Effector memory CD8-positive, alpha-beta T cell (primary cell): ENCODE measurements around the gene PKIB.
"Not testable (repeated sequence)": the region's sequence is repeated elsewhere in the genome, so short reads cannot be mapped to it uniquely, and the experiment has no call there.

Experiments used
- ATAC-seq: fragments of 150-1000 bp; cut with Tn5 transposase; replicated peaks from 2 replicates; pipeline ENCODE4 v1.10.0; 2021; ENCODE audit warnings: mild to moderate bottlenecking, moderate library complexity
- DNase-seq, 3 experiments: peaks; one replicate each; pipeline ENCODE4 v3.0.0; 2021
- H3K27ac Mint-ChIP-seq, 2 donors: one replicate each; pipeline ENCODE4 v1.8.0; 2022; ENCODE audit warnings: mild to moderate bottlenecking in 2 of 2, mixed read lengths in 2 of 2, moderate library complexity in 2 of 2
- H3K27me3 Mint-ChIP-seq, 2 donors: one replicate each; pipeline ENCODE4 v1.8.0; 2022; ENCODE audit warnings: mixed read lengths in 2 of 2
- H3K36me3 Mint-ChIP-seq: one replicate; pipeline ENCODE4 v1.8.0; 2022; ENCODE audit warnings: mild to moderate bottlenecking, moderate library complexity, mixed read lengths; ENCODE audit not compliant: insufficient read depth
- H3K4me1 Mint-ChIP-seq, 2 donors: one replicate each; pipeline ENCODE4 v1.8.0; 2022; ENCODE audit warnings: low read depth in 2 of 2, mixed read lengths in 2 of 2
- H3K4me3 Mint-ChIP-seq, 2 donors: one replicate each; pipeline ENCODE4 v1.8.0; 2022; ENCODE audit warnings: mild to moderate bottlenecking in 2 of 2, mixed read lengths in 2 of 2, moderate library complexity in 2 of 2
- H3K9me3 Mint-ChIP-seq, 2 donors: one replicate each; pipeline ENCODE4 v1.8.0; 2022; ENCODE audit warnings: mixed read lengths in 2 of 2

PKIB gene

GRCh38 chr6:122628714-122629113, 18.5 kb downstream of the PKIB start:
- Mint-ChIP-seq H3K4me3 (no peak overlapping the region), H3K27me3 (no peaks in the 10 kb centered on the region), H3K4me1 (no peaks in the 10 kb centered on the region), H3K36me3 (no peaks in the 10 kb centered on the region), H3K9me3 (peaks cover 0 to 2% of the 10 kb centered on the region in 2 donors), H3K27ac (no peak overlapping the region)
- DNase-seq (no peak), ATAC-seq (no peak)

- H3K4me1 Mint-ChIP-seq, result no peaks in the 10 kb centered on the region
- H3K4me3 Mint-ChIP-seq, result no peak overlapping the region
- ATAC-seq, result no peak
- H3K9me3 Mint-ChIP-seq, result peaks cover 0 to 2% of the 10 kb centered on the region in 2 donors
- H3K27ac Mint-ChIP-seq, result no peak overlapping the region
- H3K36me3 Mint-ChIP-seq, result no peaks in the 10 kb centered on the region
- H3K27me3 Mint-ChIP-seq, result no peaks in the 10 kb centered on the region
- DNase-seq, result no peak
Observed at GRCh38 chr6:122631571-122632249, 21.5 kb downstream of the PKIB start.

DNA sequence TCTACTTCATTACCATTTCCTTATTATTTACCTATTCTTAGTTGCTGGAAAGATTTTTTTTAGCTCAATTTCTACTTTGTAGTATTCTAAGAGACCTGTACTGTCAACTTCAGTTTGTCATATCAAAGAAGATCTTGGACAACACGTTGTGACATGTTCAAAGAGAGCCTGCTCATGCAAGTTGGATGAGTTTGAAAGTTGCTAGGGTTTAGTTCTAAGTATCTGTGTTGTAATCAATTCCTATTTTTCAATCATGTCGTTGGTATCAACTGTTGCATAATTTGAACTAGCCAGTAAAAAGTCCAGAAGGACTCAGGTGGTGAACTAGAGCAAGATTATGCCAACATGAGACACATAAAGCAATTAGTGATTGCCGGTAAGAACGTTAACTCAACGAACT, 30.2 kb downstream of the PKIB start:
- H3K27ac Mint-ChIP-seq, result no peak overlapping the region
- DNase-seq (no peak), ATAC-seq (no peak)
- no peaks in the 10 kb centered on the region for H3K9me3 Mint-ChIP-seq
- H3K36me3 Mint-ChIP-seq, result no peaks in the 10 kb centered on the region
- H3K27me3 Mint-ChIP-seq, result peaks cover 0 to 5% of the 10 kb centered on the region in 2 donors
- H3K4me1 Mint-ChIP-seq, result no peaks in the 10 kb centered on the region
- H3K4me3 Mint-ChIP-seq, result no peak overlapping the region

DNA sequence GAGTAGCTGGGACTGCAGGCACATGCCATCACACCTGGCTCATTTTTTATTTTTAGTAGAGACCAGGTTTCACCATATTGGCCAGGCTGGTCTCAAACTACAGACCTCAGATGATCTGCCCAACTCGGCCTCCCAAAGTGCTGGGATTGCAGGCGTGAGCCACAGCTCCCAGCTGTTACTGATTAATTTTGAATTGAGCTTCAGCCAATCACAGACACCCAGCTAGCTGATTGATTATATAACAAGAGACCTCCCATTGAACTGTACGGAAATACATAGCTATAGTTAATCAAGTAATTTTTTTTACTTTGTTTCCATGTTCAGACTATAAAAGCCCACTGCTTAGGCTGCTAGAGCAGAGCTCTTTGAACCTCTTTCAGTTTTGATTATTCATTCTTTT, 31.6 kb downstream of the PKIB start:
- H3K4me3 Mint-ChIP-seq, result no peak overlapping the region
- no peaks in the 10 kb centered on the region for H3K9me3 Mint-ChIP-seq
- peaks cover 0 to 9% of the 10 kb centered on the region in 2 donors for H3K27me3 Mint-ChIP-seq
- no peak for DNase-seq
- no peak for ATAC-seq
- H3K4me1 Mint-ChIP-seq, result no peaks in the 10 kb centered on the region
- H3K27ac Mint-ChIP-seq, result no peak overlapping the region
- no peaks in the 10 kb centered on the region for H3K36me3 Mint-ChIP-seq

- not testable (repeated sequence) for ATAC-seq, H3K27me3 Mint-ChIP-seq, DNase-seq, H3K27ac Mint-ChIP-seq, H3K4me3 Mint-ChIP-seq, H3K36me3 Mint-ChIP-seq, H3K4me1 Mint-ChIP-seq, H3K9me3 Mint-ChIP-seq
Observed at GRCh38 chr6:122642604-122643003, 32.4 kb downstream of the PKIB start.

DNA sequence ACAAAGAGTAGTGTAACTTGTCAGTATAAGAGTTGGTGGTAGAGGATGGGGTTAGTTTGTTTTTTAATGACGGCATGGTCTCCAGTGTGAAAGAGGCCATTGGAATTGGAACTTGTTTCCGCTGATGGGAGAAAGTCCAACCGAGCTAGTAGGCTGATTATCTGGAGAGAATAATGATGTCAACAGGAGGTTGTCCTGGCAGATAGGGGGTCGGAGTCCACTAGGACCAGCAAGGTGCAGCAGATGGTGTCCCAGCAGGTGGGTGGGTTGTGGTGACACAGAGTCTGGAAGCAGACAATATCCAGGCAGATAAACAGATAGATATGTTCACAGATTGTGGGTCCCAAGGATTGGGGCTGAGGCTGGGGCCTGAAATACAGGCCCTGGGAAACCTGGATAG, 35.1 kb downstream of the PKIB start:
- no peak for ATAC-seq
- Mint-ChIP-seq H3K9me3 (peaks cover 0 to 2% of the 10 kb centered on the region in 2 donors), H3K27ac (no peak overlapping the region), H3K27me3 (peaks cover 0 to 9% of the 10 kb centered on the region in 2 donors), H3K36me3 (no peaks in the 10 kb centered on the region), H3K4me3 (no peak overlapping the region), H3K4me1 (no peaks in the 10 kb centered on the region)
- no peak for DNase-seq

DNA sequence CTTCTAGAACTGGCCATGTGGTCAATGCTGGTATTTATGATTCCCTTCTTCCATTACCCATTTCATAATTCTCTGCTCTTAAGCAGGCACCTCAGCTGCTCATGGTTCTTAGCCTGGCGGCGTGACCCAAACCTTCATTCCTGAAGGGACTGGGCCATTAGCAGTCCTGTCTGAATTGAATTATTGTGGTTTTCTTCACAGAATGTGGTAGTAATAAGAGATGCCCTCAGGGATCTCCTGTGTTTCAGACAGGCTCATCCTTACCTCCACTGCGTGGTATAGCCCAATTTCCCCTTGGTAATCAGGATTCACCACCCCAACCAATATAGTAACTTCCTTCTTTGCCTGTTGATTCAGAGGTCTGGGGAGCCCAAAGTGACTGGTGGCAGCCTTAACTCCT, 37.6 kb downstream of the PKIB start:
- H3K4me1 Mint-ChIP-seq, result no peaks in the 10 kb centered on the region
- H3K27me3 Mint-ChIP-seq, result peaks cover 0 to 9% of the 10 kb centered on the region in 2 donors
- no peak overlapping the region for H3K27ac Mint-ChIP-seq
- no peak for ATAC-seq
- no peak for DNase-seq
- H3K4me3 Mint-ChIP-seq, result no peak overlapping the region
- peaks cover 0 to 2% of the 10 kb centered on the region in 2 donors for H3K9me3 Mint-ChIP-seq
- H3K36me3 Mint-ChIP-seq, result no peaks in the 10 kb centered on the region

DNA sequence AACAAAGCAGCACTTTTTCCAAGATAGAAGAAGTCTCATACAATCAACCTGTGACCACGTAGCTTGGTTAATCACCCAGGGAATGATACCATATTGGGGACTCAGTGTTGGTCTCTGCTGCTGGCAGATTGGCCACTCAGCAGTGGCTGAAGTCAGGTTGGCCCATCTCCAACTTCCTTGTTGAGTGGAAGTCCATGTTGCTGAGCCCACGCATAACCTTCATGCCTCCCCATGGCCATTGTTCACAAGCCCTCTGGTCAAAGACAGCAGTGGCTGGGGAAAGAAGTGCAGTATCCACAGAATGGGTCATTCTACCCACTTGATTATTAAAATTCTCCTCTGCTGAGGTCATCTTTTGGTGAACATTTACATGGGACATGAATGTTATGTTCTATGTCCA, 38.5 kb downstream of the PKIB start:
- H3K36me3 Mint-ChIP-seq, result no peaks in the 10 kb centered on the region
- H3K4me1 Mint-ChIP-seq, result no peaks in the 10 kb centered on the region
- no peak overlapping the region for H3K27ac Mint-ChIP-seq
- H3K9me3 Mint-ChIP-seq, result peaks cover 0 to 2% of the 10 kb centered on the region in 2 donors
- ATAC-seq (no peak), DNase-seq (no peak)
- peaks cover 0 to 9% of the 10 kb centered on the region in 2 donors for H3K27me3 Mint-ChIP-seq
- H3K4me3 Mint-ChIP-seq, result no peak overlapping the region

DNA sequence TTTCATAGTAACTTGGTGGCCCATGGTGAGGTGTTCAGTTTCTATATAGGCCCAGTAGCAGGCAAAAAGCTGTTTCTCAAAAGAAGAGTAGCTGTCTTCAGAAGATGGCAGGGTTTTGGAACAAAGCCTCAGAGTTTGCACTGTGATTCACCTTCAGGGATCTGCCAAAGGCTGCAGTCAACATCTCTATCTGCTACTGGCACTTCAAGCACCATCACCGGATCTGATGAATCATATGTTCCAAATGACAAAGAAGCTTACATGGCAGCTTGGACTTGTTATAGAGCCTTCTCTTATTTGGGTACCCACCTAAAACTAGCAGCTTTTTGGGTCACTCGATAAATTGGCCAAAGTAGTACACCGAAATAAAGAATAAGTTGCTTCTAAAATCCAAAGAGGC, 39.5 kb downstream of the PKIB start:
- no peaks in the 10 kb centered on the region for H3K36me3 Mint-ChIP-seq
- H3K4me3 Mint-ChIP-seq, result no peak overlapping the region
- H3K27ac Mint-ChIP-seq, result no peak overlapping the region
- H3K9me3 Mint-ChIP-seq, result peaks cover 0 to 2% of the 10 kb centered on the region in 2 donors
- no peaks in the 10 kb centered on the region for H3K4me1 Mint-ChIP-seq
- no peak for DNase-seq
- no peak for ATAC-seq
- H3K27me3 Mint-ChIP-seq, result peaks cover 0 to 9% of the 10 kb centered on the region in 2 donors

DNA sequence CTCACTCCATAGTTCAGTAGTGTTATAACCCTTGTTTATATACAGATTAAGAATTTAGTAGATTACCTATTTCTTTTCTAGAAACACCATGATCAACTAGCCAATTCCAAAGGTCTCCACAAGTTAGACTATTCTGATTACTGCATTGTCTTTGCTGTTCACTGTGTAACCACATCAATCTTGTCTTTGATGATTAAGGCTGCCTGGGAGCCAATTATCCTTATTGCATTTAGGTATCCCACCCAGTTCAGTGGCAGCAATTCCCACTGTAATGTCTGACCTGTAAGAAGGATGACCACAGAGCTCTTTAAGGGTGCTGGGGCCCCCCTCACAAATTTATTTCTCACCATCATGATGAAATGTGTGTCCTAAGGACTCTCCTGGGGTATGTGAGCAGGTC, 40.2 kb downstream of the PKIB start:
- ATAC-seq (no peak), DNase-seq (no peak)
- Mint-ChIP-seq H3K4me3 (no peak overlapping the region), H3K9me3 (peaks cover 0 to 2% of the 10 kb centered on the region in 2 donors), H3K27ac (no peak overlapping the region), H3K27me3 (peaks cover 0 to 3% of the 10 kb centered on the region in 2 donors), H3K4me1 (no peaks in the 10 kb centered on the region), H3K36me3 (no peaks in the 10 kb centered on the region)

DNA sequence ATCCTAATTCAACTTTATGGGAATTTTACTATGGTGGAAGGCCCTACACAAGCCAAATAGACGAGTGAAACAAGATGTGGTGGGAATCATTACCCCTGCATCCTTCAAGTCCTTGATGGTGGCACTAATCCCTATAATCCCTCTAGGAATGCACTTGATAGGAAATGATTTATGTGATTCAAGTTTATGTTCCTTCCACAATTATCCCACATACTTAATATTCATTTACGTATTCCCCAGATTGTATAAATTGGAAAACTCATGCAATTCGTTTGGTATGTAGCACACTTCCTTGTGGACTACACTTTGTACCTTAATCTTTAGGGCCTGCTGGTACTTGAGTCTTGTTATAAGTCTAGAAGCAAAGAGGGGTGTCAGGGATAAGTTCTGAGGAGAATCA, 40.8 kb downstream of the PKIB start:
- H3K27ac Mint-ChIP-seq, result no peak overlapping the region
- H3K36me3 Mint-ChIP-seq, result no peaks in the 10 kb centered on the region
- DNase-seq, result no peak
- H3K27me3 Mint-ChIP-seq, result no peaks in the 10 kb centered on the region
- no peak overlapping the region for H3K4me3 Mint-ChIP-seq
- H3K9me3 Mint-ChIP-seq, result peaks cover 0 to 2% of the 10 kb centered on the region in 2 donors
- no peaks in the 10 kb centered on the region for H3K4me1 Mint-ChIP-seq
- ATAC-seq, result no peak

DNA sequence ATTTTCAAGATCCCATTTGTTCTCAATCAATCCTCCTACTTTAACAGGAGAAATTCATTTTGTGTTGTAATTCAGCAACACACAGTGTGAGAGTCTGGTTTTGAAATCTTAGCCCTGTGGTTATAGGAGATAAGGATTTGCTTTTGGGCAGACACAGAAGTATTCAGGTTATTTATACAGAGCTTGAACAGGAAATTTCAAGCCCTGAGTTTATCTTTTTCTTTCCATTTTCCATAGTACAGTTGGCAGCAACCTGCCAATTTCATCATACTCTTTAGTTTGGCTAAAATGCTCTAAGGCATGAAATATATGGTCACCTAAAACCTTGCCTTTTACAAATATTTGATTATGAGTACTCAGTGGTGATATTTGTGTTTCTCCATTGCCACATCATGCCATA, 41.4 kb downstream of the PKIB start:
- Mint-ChIP-seq H3K27ac (no peak overlapping the region), H3K36me3 (no peaks in the 10 kb centered on the region), H3K4me1 (no peaks in the 10 kb centered on the region), H3K9me3 (peaks cover 0 to 2% of the 10 kb centered on the region in 2 donors), H3K27me3 (no peaks in the 10 kb centered on the region), H3K4me3 (no peak overlapping the region)
- no peak for ATAC-seq
- DNase-seq, result no peak

DNA sequence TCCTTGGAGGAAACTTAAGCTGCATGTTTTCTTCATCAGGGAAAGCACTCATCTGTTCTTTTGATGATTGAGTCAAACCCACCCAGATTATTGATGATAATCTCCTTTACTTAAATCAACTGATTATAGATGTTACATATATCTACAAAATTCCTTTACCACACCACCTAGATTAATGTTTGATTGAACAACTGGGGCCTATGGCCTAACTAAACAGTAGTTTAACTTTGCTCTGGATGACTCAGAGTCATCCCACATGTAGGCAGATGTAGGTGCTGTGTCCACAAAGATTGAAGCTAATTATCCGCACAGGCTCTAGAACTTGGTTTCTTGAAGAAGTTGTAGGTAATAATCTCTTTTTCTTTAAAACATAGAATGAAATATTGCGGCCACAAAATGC, 42.2 kb downstream of the PKIB start:
- no peak for DNase-seq
- no peaks in the 10 kb centered on the region for H3K36me3 Mint-ChIP-seq

GRCh38 chr6:122653094-122653493, 42.9 kb downstream of the PKIB start:
- no peak overlapping the region for H3K4me3 Mint-ChIP-seq
- no peaks in the 10 kb centered on the region for H3K4me1 Mint-ChIP-seq
- H3K27ac Mint-ChIP-seq, result no peak overlapping the region
- H3K36me3 Mint-ChIP-seq, result no peaks in the 10 kb centered on the region
- peaks cover 0 to 2% of the 10 kb centered on the region in 2 donors for H3K9me3 Mint-ChIP-seq
- ATAC-seq (no peak), DNase-seq (no peak)
- H3K27me3 Mint-ChIP-seq, result no peaks in the 10 kb centered on the region

More for the DNA sequence above, 42.2 kb downstream of the PKIB start:
- no peaks in the 10 kb centered on the region for H3K4me1 Mint-ChIP-seq
- peaks cover 0 to 2% of the 10 kb centered on the region in 2 donors for H3K9me3 Mint-ChIP-seq
- no peak overlapping the region for H3K4me3 Mint-ChIP-seq
- H3K27me3 Mint-ChIP-seq, result no peaks in the 10 kb centered on the region
- ATAC-seq, result no peak
- no peak overlapping the region for H3K27ac Mint-ChIP-seq
